Stimulated activated CD4-positive, alpha-beta T cell treated with anti-CD3 and anti-CD28 coated beads, TNF-alpha, amount 100 ng/mL, for 4 hours (primary cell): Measurements from ENCODE around the gene NR6A1.

ENCODE experiments used
- DNase-seq, 3 experiments: peaks; one replicate each; pipeline ENCODE4 v3.0.0-alpha.2; 2020; ENCODE audit warnings: low read depth in 3 of 3

NR6A1 gene

GRCh38 chr9:124504530-124505005, 266.5 kb downstream of the NR6A1 start:
- DNase-seq = no peak

- DNase-seq = no peak
Measured at GRCh38 chr9:124503713-124504529, 267.2 kb downstream of the NR6A1 start.

- DNase-seq = no peak
Measured at GRCh38 chr9:124502711-124503702, 268.1 kb downstream of the NR6A1 start.

- no peak for DNase-seq
Measured at GRCh38 chr9:124501771-124502320, 269.3 kb downstream of the NR6A1 start.

GRCh38 chr9:124500796-124501611, 270.1 kb downstream of the NR6A1 start:
- DNase-seq = no peak

GRCh38 chr9:124500028-124500795, 270.9 kb downstream of the NR6A1 start:
- no peak for DNase-seq

- no peak for DNase-seq
Measured at GRCh38 chr9:124499216-124499615, 271.9 kb downstream of the NR6A1 start.

GRCh38 chr9:124498499-124499146, 272.5 kb downstream of the NR6A1 start:
- no peak for DNase-seq

GRCh38 chr9:124498040-124498439, 273.1 kb downstream of the NR6A1 start:
- DNase-seq = no peak

GRCh38 chr9:124497441-124497840, 273.7 kb downstream of the NR6A1 start:
- no peak for DNase-seq

- no peak for DNase-seq
Measured at GRCh38 chr9:124496463-124496862, 274.6 kb downstream of the NR6A1 start.

- DNase-seq = no peak
Measured at GRCh38 chr9:124496075-124496449, 275.0 kb downstream of the NR6A1 start.

- DNase-seq = no peak
Measured at GRCh38 chr9:124495126-124496074, 275.7 kb downstream of the NR6A1 start.

GRCh38 chr9:124493794-124494479, 277.2 kb downstream of the NR6A1 start:
- DNase-seq = no peak

GRCh38 chr9:124493218-124493617, 277.9 kb downstream of the NR6A1 start:
- DNase-seq = no peak

- no peak for DNase-seq
Measured at GRCh38 chr9:124492818-124493217, 278.3 kb downstream of the NR6A1 start.

GRCh38 chr9:124491049-124491975, 279.8 kb downstream of the NR6A1 start:
- no peak for DNase-seq
